SK-N-SH treated with all-trans-retinoic acid at 6 μM for 48 hours (cell line): Measurements from ENCODE around the gene ADARB2.

Source experiments
- ATAC-seq: fragments of 200-7000 bp; cut with Tn5 transposase; 3 replicates; pipeline ENCODE4 v1.9.1; 2020; ENCODE audit warnings: mild to moderate bottlenecking, moderate library complexity
- ARNTL ChIP-seq: fragments of 450-650 bp; formaldehyde crosslinking; IDR thresholded peaks from 2 replicates; pipeline ENCODE4 v1.5.0; 2020; ENCODE audit warnings: low read depth, mild to moderate bottlenecking, moderate library complexity, borderline replicate concordance
- BACH2 ChIP-seq: fragments of 250-450 bp; sonication (Bioruptor Pico); IDR thresholded peaks from 2 replicates; pipeline ENCODE4 v1.9.0; 2021; ENCODE audit warnings: mild to moderate bottlenecking, borderline replicate concordance
- CREB5 ChIP-seq: fragments of 250-450 bp; sonication (Bioruptor Pico); IDR thresholded peaks from 2 replicates; pipeline ENCODE4 v1.5.1; 2020; ENCODE audit warnings: low read depth, mild to moderate bottlenecking, moderate library complexity
- CSDC2 ChIP-seq: fragments of 250-450 bp; sonication (Bioruptor Pico); IDR thresholded peaks from 2 replicates; pipeline ENCODE4 v1.5.0; 2020; ENCODE audit warnings: mild to moderate bottlenecking, moderate library complexity
- CSRNP3 ChIP-seq: fragments of 250-450 bp; sonication (Bioruptor Pico); IDR thresholded peaks from 2 replicates; pipeline ENCODE4 v1.5.1; 2021; ENCODE audit warnings: mild to moderate bottlenecking, moderate library complexity
- ESRRG ChIP-seq: fragments of 250-450 bp; sonication (Bioruptor Pico); IDR thresholded peaks from 2 replicates; pipeline ENCODE4 v1.6.1; 2021; ENCODE audit warnings: mild to moderate bottlenecking
- GLIS3 ChIP-seq: fragments of 250-450 bp; sonication (Bioruptor Pico); IDR thresholded peaks from 2 replicates; pipeline ENCODE4 v1.5.0; 2020; ENCODE audit warnings: mild to moderate bottlenecking, moderate library complexity
- OSR1 ChIP-seq: fragments of 250-450 bp; sonication (Bioruptor Pico); IDR thresholded peaks from 2 replicates; pipeline ENCODE4 v1.8.0; 2022; ENCODE audit warnings: moderate library complexity, mild to moderate bottlenecking, inconsistent platforms
- PATZ1 ChIP-seq: fragments of 250-450 bp; sonication (Bioruptor Pico); IDR thresholded peaks from 2 replicates; pipeline ENCODE4 v1.8.0; 2020; ENCODE audit warnings: mild to moderate bottlenecking, moderate library complexity, borderline replicate concordance
- POU6F1 ChIP-seq: fragments of 250-450 bp; sonication (Bioruptor Pico); IDR thresholded peaks from 2 replicates; pipeline ENCODE4 v1.8.0; 2021; ENCODE audit warnings: low read depth, mild to moderate bottlenecking, moderate library complexity, borderline replicate concordance
- RARB ChIP-seq: fragments of 250-450 bp; sonication (Bioruptor Pico); IDR thresholded peaks from 2 replicates; pipeline ENCODE4 v1.8.0; 2021; ENCODE audit warnings: mild to moderate bottlenecking, moderate library complexity
- SNAI2 ChIP-seq: fragments of 250-450 bp; sonication (Bioruptor Pico); IDR thresholded peaks from 2 replicates; pipeline ENCODE4 v1.5.0; 2020; ENCODE audit warnings: mild to moderate bottlenecking, moderate library complexity
- TCF4 ChIP-seq: fragments of 250-450 bp; sonication (Bioruptor Pico); IDR thresholded peaks from 2 replicates; pipeline ENCODE4 v1.8.0; 2021; ENCODE audit warnings: mild to moderate bottlenecking, moderate library complexity, borderline replicate concordance
- TOX ChIP-seq: fragments of 250-450 bp; sonication (Bioruptor Pico); IDR thresholded peaks from 2 replicates; pipeline ENCODE4 v1.8.0; 2021; ENCODE audit warnings: mild to moderate bottlenecking, moderate library complexity, borderline replicate concordance
- TSHZ2 ChIP-seq: fragments of 250-450 bp; sonication (Bioruptor Pico); IDR thresholded peaks from 2 replicates; pipeline ENCODE4 v1.5.0; 2020; ENCODE audit warnings: mild to moderate bottlenecking, moderate library complexity
- ZC3H10 ChIP-seq: fragments of 250-450 bp; sonication (Bioruptor Pico); IDR thresholded peaks from 2 replicates; pipeline ENCODE4 v1.5.1; 2021; ENCODE audit warnings: mild to moderate bottlenecking, moderate library complexity
- ZFP3 ChIP-seq: fragments of 250-450 bp; sonication (Bioruptor Pico); IDR thresholded peaks from 2 replicates; pipeline ENCODE4 v1.5.0; 2020; ENCODE audit warnings: mild to moderate bottlenecking, moderate library complexity
- ZFP30 ChIP-seq: fragments of 450-650 bp; formaldehyde crosslinking; IDR thresholded peaks from 2 replicates; pipeline ENCODE4 v1.5.0; 2022; ENCODE audit warnings: mild to moderate bottlenecking, moderate library complexity
- ZNF565 ChIP-seq: fragments of 450-650 bp; formaldehyde crosslinking; conservative IDR thresholded peaks from 2 replicates; pipeline ENCODE4 v1.5.0; 2020; ENCODE audit warnings: low read depth, mild to moderate bottlenecking, moderate library complexity
- ZNF8 ChIP-seq: fragments of 450-650 bp; formaldehyde crosslinking; IDR thresholded peaks from 2 replicates; pipeline ENCODE4 v1.5.0; 2020; ENCODE audit warnings: mild to moderate bottlenecking, moderate library complexity

The ADARB2 gene

GRCh38 chr10:1413256-1413655 lies 324.1 kb downstream of the ADARB2 start:
- ATAC-seq = no peak

GRCh38 chr10:1412531-1413189 lies 324.7 kb downstream of the ADARB2 start:
- TF ChIP-seq BACH2 (CRISPR knock-in tag) (no peak), ARNTL (no peak), ZNF8 (CRISPR knock-in tag) (no peak), GLIS3 (no peak), ZFP3 (CRISPR knock-in tag) (no peak), TCF4 (CRISPR knock-in tag) (no peak), RARB (CRISPR knock-in tag) (no peak), TSHZ2 (CRISPR knock-in tag) (no peak), CREB5 (CRISPR knock-in tag) (no peak), OSR1 (CRISPR knock-in tag) (no peak), ZC3H10 (CRISPR knock-in tag) (no peak), PATZ1 (no peak), ESRRG (CRISPR knock-in tag) (no peak)
- no peak for ATAC-seq

More at GRCh38 chr10:1413256-1413655, 324.1 kb downstream of the ADARB2 start:
- no peak for TF ChIP-seq ZC3H10 (CRISPR knock-in tag)
- TF ChIP-seq POU6F1 (CRISPR knock-in tag) = no peak
- no peak for TF ChIP-seq ARNTL
- TF ChIP-seq ZNF565 (CRISPR knock-in tag) = no peak

GRCh38 chr10:1411956-1412355 lies 325.4 kb downstream of the ADARB2 start:
- ATAC-seq = no peak
- TF ChIP-seq ZC3H10 (CRISPR knock-in tag) (no peak), SNAI2 (CRISPR knock-in tag) (no peak), PATZ1 (no peak), ESRRG (CRISPR knock-in tag) (no peak), TSHZ2 (CRISPR knock-in tag) (no peak), ZFP3 (CRISPR knock-in tag) (no peak), CREB5 (CRISPR knock-in tag) (no peak), ZNF8 (CRISPR knock-in tag) (no peak), TOX (CRISPR knock-in tag) (no peak), CSDC2 (CRISPR knock-in tag) (no peak), ZFP30 (CRISPR knock-in tag) (no peak), ZNF565 (CRISPR knock-in tag) (no peak), CSRNP3 (CRISPR knock-in tag) (no peak), RARB (CRISPR knock-in tag) (no peak), ARNTL (no peak)
